SK-N-SH (cell line): ENCODE data around the gene ITSN1. TPM values are rescaled to one million over a fixed set of nuclear protein-coding genes. Genes with fewer than 3 reads are reported as not detected.

ENCODE experiments used
- CTCF ChIA-PET: fragments of 300-600, 350-600 bp; formaldehyde crosslinking; extraction: SDS; loops from one replicate; lab custom pipeline; 2021; lab: Yijun Ruan, JAX
- POLR2A ChIA-PET: fragments of 350-600 bp; sonication (Branson Sonifier 250); formaldehyde crosslinking; extraction: SDS; loops from one replicate; lab custom pipeline; 2020; ENCODE audit warnings: antibody characterized with exemption, inconsistent platforms; lab: Yijun Ruan, JAX
- DNase-seq: peaks from one replicate; pipeline ENCODE4 v3.0.0; 2012
- H2AFZ ChIP-seq: fragments of 200-600 bp; sonication (generic); 2 replicates; pipeline ENCODE4 v1.8.1; 2016; ENCODE audit warnings: antibody characterized with exemption, mild to moderate bottlenecking, low read depth
- H3F3A ChIP-seq: fragments of 200-600 bp; sonication (generic); replicated peaks from 2 replicates; pipeline ENCODE3; 2016; ENCODE audit warnings: antibody characterized with exemption, mild to moderate bottlenecking; ENCODE audit not compliant: insufficient read depth
- H3K27ac ChIP-seq, 2 experiments: fragments of 200-500 bp in 1 of 2; fragments of 200-600 bp in 1 of 2; sonication (Bioruptor generic) in 1 of 2; sonication (generic), shearing (Covaris generic) in 1 of 2; 2 replicates each; pipeline versions ENCODE4 v1.5.1 to v1.6.1; 2014 to 2016; ENCODE audit warnings: low read depth in 2 of 2, inconsistent platforms in 1 of 2, low read length in 1 of 2, mild to moderate bottlenecking in 1 of 2, mixed read lengths in 1 of 2
- H3K27me3 ChIP-seq: fragments of 200-600 bp; sonication (generic), shearing (Covaris generic); 2 replicates; pipeline ENCODE4 v1.6.1; 2016; ENCODE audit warnings: mixed run types; ENCODE audit not compliant: insufficient read depth
- H3K36me3 ChIP-seq, 2 experiments: fragments of 200-500 bp in 1 of 2; fragments of 200-600 bp in 1 of 2; sonication (Bioruptor generic) in 1 of 2; sonication (generic) in 1 of 2; replicated peaks in 1 of 2; 2 replicates each; pipeline versions ENCODE3 to v1.5.1; 2014 to 2016; ENCODE audit warnings: low read length in 1 of 2, mild to moderate bottlenecking in 1 of 2; ENCODE audit not compliant: insufficient read depth in 2 of 2, control insufficient read depth in 1 of 2
- H3K4me1 ChIP-seq, 2 experiments: fragments of 200-500 bp in 1 of 2; fragments of 200-600 bp in 1 of 2; sonication (Bioruptor generic) in 1 of 2; sonication (generic), shearing (Covaris generic) in 1 of 2; 2 replicates each; pipeline versions ENCODE4 v1.5.1 to v1.6.1; 2014 to 2016; ENCODE audit warnings: low read depth in 1 of 2, low read length in 1 of 2, mixed run types in 1 of 2; ENCODE audit not compliant: insufficient read depth in 2 of 2, control insufficient read depth in 1 of 2
- H3K4me2 ChIP-seq: fragments of 200-600 bp; sonication (generic), shearing (Covaris generic); 2 replicates; pipeline ENCODE4 v1.6.1; 2017; ENCODE audit warnings: mixed run types
- H3K4me3 ChIP-seq, 2 experiments: fragments of 200-500 bp in 1 of 2; fragments of 200-600 bp in 1 of 2; sonication (Bioruptor generic) in 1 of 2; sonication (generic), shearing (Covaris generic) in 1 of 2; 2 replicates each; pipeline versions ENCODE4 v1.5.1 to v1.8.1; 2014 to 2016; ENCODE audit warnings: low read depth in 2 of 2, inconsistent platforms in 1 of 2, low read length in 1 of 2, mild to moderate bottlenecking in 1 of 2, mixed read lengths in 1 of 2, moderate library complexity in 1 of 2
- H3K79me2 ChIP-seq: fragments of 200-600 bp; sonication (generic); 2 replicates; pipeline ENCODE4 v1.8.1; 2017; ENCODE audit warnings: mild to moderate bottlenecking; ENCODE audit not compliant: insufficient read depth
- H3K9ac ChIP-seq: fragments of 200-600 bp; sonication (generic); 2 replicates; pipeline ENCODE4 v1.6.1; 2017; ENCODE audit warnings: mixed run types
- H3K9me2 ChIP-seq: fragments of 200-600 bp; sonication (generic); 2 replicates; pipeline ENCODE4 v1.6.1; 2017; ENCODE audit warnings: mixed run types
- H3K9me3 ChIP-seq: fragments of 200-600 bp; sonication (generic); 2 replicates; pipeline ENCODE4 v1.6.1; 2017; ENCODE audit warnings: mixed run types, mild to moderate bottlenecking, moderate library complexity
- H4K20me1 ChIP-seq: fragments of 200-600 bp; sonication (generic); 2 replicates; pipeline ENCODE4 v1.6.1; 2017; ENCODE audit warnings: mild to moderate bottlenecking, mixed run types; ENCODE audit not compliant: insufficient read depth
- ELF1 ChIP-seq: IDR thresholded peaks from 2 replicates; pipeline ENCODE4 v1.4.0; 2012
- EZH2phosphoT487 ChIP-seq: fragments of 200-600 bp; sonication (generic); IDR thresholded peaks from 2 replicates; pipeline ENCODE4 v1.6.1; 2017; ENCODE audit warnings: low read depth, mixed run types, mild to moderate bottlenecking, antibody characterized with exemption, moderate library complexity, borderline replicate concordance
- FOXM1 ChIP-seq: IDR thresholded peaks from 2 replicates; pipeline ENCODE4 v1.4.0; 2012; ENCODE audit warnings: low read depth, mild to moderate bottlenecking
- MXI1 ChIP-seq: IDR thresholded peaks from 2 replicates; pipeline ENCODE4 v1.6.1; 2012; ENCODE audit warnings: mild to moderate bottlenecking, low read depth, low read length, improper control_type of control experiment
- NFIC ChIP-seq: IDR thresholded peaks from 2 replicates; pipeline ENCODE4 v1.4.0; 2012; ENCODE audit warnings: borderline replicate concordance
- NRF1 ChIP-seq: IDR thresholded peaks from 2 replicates; pipeline ENCODE4 v1.6.1; 2012; ENCODE audit warnings: low read depth, mild to moderate bottlenecking, low read length
- TEAD4 ChIP-seq: IDR thresholded peaks from 2 replicates; pipeline ENCODE4 v1.4.0; 2012; ENCODE audit warnings: mild to moderate bottlenecking, borderline replicate concordance; ENCODE audit not compliant: insufficient read depth
- WGBS: methylation state at CpG from one replicate; pipeline ENCODE4 v1.1.6; 2017; ENCODE audit warnings: low lambda C conversion rate; 5-methylcytosine and 5-hydroxymethylcytosine counted together
- polyA plus RNA-seq, 3 experiments: library from polyadenylated mRNA; depleted of rRNA; stranded (reverse); fragments of >200 nt; gene quantifications; 2 replicates each; pipeline ENCODE4 v1.2.3, GENCODE V29; 2012
- TF ChIP-seq, protein P1 (sequence below): IDR thresholded peaks from 2 replicates; pipeline ENCODE4 v1.4.0; 2012; ENCODE audit warnings: low read depth, borderline replicate concordance
- TF ChIP-seq, protein P2 (sequence below): fragments of 200-600 bp; sonication (generic); IDR thresholded peaks from 2 replicates; pipeline ENCODE4 v1.6.1; 2017; ENCODE audit warnings: antibody characterized with exemption, mild to moderate bottlenecking, moderate library complexity
- TF ChIP-seq, protein P3 (sequence below): IDR thresholded peaks from 2 replicates; pipeline ENCODE4 v1.4.0; 2012; ENCODE audit warnings: low read depth, borderline replicate concordance
- TF ChIP-seq, protein P4 (sequence below): IDR thresholded peaks from 2 replicates; pipeline ENCODE4; 2012

The ITSN1 gene
- polyA plus RNA-seq, 1 of the 3 experiments (the other 2 are of a cell fraction) = 27.8 TPM

DNA sequence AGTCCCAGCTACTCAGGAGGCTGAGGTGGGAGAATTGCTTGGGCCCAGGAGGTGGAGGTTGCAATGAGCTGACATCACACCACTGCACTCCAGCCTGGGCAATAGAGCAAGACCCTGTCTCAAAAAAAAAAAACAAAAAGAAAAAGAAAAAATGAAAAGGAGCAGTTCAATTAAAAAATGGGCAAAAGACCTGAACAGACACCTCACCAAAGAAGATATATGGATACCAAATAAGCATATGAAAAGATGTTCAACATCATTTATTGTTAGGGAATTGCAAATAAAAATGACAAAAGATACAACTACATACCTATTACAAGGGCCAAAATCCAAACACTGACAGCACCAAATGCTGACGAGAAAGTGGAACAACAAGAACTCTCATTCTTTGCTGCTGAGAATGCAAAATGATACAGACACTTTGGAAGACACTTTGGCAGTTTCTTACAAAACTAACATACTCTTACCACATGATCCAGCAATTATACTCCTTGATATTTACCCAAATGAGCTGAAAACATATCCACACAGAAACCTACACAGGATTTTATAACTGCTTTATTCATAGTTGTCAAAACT lies 302.0 kb downstream of the ITSN1 start:
- no peak overlapping the region for H2AFZ ChIP-seq
- no peak overlapping the region for H3K4me2 ChIP-seq
- WGBS = 91% methylated on average over 1 of the region's 1 CpG
- H3K4me3 ChIP-seq = no peak overlapping the region
- no peaks in the 10 kb centered on the region for H3K9me3 ChIP-seq
- H3K79me2 ChIP-seq = no peaks in the 10 kb centered on the region
- no peak overlapping the region for H3K27ac ChIP-seq
- no peaks in the 10 kb centered on the region for H3K9me2 ChIP-seq
- H3K27me3 ChIP-seq = no peaks in the 10 kb centered on the region
- H3F3A ChIP-seq = peaks cover 15% of the 10 kb centered on the region
- no peaks in the 10 kb centered on the region for H3K36me3 ChIP-seq
- no peaks in the 10 kb centered on the region for H4K20me1 ChIP-seq
- TF ChIP-seq FOXM1 = no peak
- TF ChIP-seq, protein P1, sequence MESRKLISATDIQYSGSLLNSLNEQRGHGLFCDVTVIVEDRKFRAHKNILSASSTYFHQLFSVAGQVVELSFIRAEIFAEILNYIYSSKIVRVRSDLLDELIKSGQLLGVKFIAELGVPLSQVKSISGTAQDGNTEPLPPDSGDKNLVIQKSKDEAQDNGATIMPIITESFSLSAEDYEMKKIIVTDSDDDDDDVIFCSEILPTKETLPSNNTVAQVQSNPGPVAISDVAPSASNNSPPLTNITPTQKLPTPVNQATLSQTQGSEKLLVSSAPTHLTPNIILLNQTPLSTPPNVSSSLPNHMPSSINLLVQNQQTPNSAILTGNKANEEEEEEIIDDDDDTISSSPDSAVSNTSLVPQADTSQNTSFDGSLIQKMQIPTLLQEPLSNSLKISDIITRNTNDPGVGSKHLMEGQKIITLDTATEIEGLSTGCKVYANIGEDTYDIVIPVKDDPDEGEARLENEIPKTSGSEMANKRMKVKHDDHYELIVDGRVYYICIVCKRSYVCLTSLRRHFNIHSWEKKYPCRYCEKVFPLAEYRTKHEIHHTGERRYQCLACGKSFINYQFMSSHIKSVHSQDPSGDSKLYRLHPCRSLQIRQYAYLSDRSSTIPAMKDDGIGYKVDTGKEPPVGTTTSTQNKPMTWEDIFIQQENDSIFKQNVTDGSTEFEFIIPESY = no peak
- no peak for TF ChIP-seq ELF1
- TF ChIP-seq, protein P2, sequence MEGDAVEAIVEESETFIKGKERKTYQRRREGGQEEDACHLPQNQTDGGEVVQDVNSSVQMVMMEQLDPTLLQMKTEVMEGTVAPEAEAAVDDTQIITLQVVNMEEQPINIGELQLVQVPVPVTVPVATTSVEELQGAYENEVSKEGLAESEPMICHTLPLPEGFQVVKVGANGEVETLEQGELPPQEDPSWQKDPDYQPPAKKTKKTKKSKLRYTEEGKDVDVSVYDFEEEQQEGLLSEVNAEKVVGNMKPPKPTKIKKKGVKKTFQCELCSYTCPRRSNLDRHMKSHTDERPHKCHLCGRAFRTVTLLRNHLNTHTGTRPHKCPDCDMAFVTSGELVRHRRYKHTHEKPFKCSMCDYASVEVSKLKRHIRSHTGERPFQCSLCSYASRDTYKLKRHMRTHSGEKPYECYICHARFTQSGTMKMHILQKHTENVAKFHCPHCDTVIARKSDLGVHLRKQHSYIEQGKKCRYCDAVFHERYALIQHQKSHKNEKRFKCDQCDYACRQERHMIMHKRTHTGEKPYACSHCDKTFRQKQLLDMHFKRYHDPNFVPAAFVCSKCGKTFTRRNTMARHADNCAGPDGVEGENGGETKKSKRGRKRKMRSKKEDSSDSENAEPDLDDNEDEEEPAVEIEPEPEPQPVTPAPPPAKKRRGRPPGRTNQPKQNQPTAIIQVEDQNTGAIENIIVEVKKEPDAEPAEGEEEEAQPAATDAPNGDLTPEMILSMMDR = no peak
- TF ChIP-seq, protein P3, sequence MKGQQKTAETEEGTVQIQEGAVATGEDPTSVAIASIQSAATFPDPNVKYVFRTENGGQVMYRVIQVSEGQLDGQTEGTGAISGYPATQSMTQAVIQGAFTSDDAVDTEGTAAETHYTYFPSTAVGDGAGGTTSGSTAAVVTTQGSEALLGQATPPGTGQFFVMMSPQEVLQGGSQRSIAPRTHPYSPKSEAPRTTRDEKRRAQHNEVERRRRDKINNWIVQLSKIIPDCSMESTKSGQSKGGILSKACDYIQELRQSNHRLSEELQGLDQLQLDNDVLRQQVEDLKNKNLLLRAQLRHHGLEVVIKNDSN = no peak
- no peak for TF ChIP-seq NRF1
- no peak for TF ChIP-seq NFIC
- no peak for TF ChIP-seq MXI1
- TF ChIP-seq, protein P4, sequence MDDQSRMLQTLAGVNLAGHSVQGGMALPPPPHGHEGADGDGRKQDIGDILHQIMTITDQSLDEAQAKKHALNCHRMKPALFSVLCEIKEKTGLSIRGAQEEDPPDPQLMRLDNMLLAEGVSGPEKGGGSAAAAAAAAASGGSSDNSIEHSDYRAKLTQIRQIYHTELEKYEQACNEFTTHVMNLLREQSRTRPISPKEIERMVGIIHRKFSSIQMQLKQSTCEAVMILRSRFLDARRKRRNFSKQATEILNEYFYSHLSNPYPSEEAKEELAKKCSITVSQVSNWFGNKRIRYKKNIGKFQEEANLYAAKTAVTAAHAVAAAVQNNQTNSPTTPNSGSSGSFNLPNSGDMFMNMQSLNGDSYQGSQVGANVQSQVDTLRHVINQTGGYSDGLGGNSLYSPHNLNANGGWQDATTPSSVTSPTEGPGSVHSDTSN = no peak
- TF ChIP-seq TEAD4 = no peak
- no peak for TF ChIP-seq EZH2phosphoT487
- TF ChIP-seq, all 33 proteins: peak for 0
- no peak for DNase-seq
- Histone ChIP-seq H3K9ac (no peak overlapping the region), H3K4me1 (peaks cover 14 to 15% of the 10 kb centered on the region in 2 experiments; a peak in 3 of 4 replicates)
- CTCF ChIA-PET = interaction anchor here (2.6 kb wide), 1 partner anchor 21 kb away, joined by 11 read pairs; no protein-coding TSS in a partner anchor
- POLR2A ChIA-PET = no interaction called here
